Measurements from ENCODE around the gene FALEC. TPM values are rescaled to one million over a fixed set of nuclear protein-coding genes. Genes with fewer than 3 reads are reported as not detected.
"Not testable (repeated sequence)": the region's sequence is repeated elsewhere in the genome, so short reads cannot be mapped to it uniquely, and the experiment has no call there.

Gene FALEC
- total RNA-seq, 1 donor from 2014 or later: 1.9 TPM

GRCh38 chr1:150578272-150579109, 62.9 kb downstream of the FALEC start:
- no peaks in the 10 kb centered on the region for H3K27me3 Mint-ChIP-seq (ENCODE audit: low read depth)
- H3K27ac Mint-ChIP-seq: peak overlapping the region; percentile 98
- DNase-seq (ENCODE audit: low spot score in 2 of 2, unreplicated experiment in 2 of 2): peak in 1 of 2 experiments; percentile 50
- TF ChIP-seq CTCF (IDR thresholded peaks at IDR 0.05; ENCODE audit: unreplicated experiment): no peak
- H3K4me3 Mint-ChIP-seq: peak overlapping the region; percentile 98
- peaks cover 30% of the 10 kb centered on the region for H3K36me3 Mint-ChIP-seq
- no peaks in the 10 kb centered on the region for H3K9me3 Mint-ChIP-seq
- peaks cover 45% of the 10 kb centered on the region for H3K4me1 Mint-ChIP-seq

- TF ChIP-seq CTCF (IDR thresholded peaks at IDR 0.05; ENCODE audit: unreplicated experiment): no peak
- peak; percentile 75 to 88 for DNase-seq (ENCODE audit: low spot score in 2 of 2, unreplicated experiment in 2 of 2)
- H3K27ac Mint-ChIP-seq: peak within 1 kb of the TSS; percentile 98
- peaks cover 30% of the 10 kb centered on the region for H3K36me3 Mint-ChIP-seq
- H3K27me3 Mint-ChIP-seq (ENCODE audit: low read depth): no peaks in the 10 kb centered on the region
- no peaks in the 10 kb centered on the region for H3K9me3 Mint-ChIP-seq
- H3K4me3 Mint-ChIP-seq: peak within 1 kb of the TSS; percentile 98
- H3K4me1 Mint-ChIP-seq: peaks cover 44% of the 10 kb centered on the region
These were observed 63.8 kb downstream of the FALEC start, which contains the start of gene MCL1 for GRCh38 chr1:150579110-150579944. Gene MCL1, minus strand, starts transcription at chr1:150579610. Its CDS starts 80 bp downstream, at chr1:150579530.

GRCh38 chr1:150579945-150580642, 64.5 kb downstream of the FALEC start:
- peak overlapping the region; percentile 98 for H3K27ac Mint-ChIP-seq
- peak overlapping the region; percentile 98 for H3K4me3 Mint-ChIP-seq
- H3K36me3 Mint-ChIP-seq: peaks cover 26% of the 10 kb centered on the region
- no peak for DNase-seq (ENCODE audit: low spot score in 2 of 2, unreplicated experiment in 2 of 2)
- H3K4me1 Mint-ChIP-seq: peaks cover 36% of the 10 kb centered on the region
- no peak for TF ChIP-seq CTCF (IDR thresholded peaks at IDR 0.05; ENCODE audit: unreplicated experiment)
- no peaks in the 10 kb centered on the region for H3K9me3 Mint-ChIP-seq
- H3K27me3 Mint-ChIP-seq (ENCODE audit: low read depth): no peaks in the 10 kb centered on the region

GRCh38 chr1:150580966-150581365, 65.4 kb downstream of the FALEC start:
- H3K27ac Mint-ChIP-seq: peak overlapping the region; percentile 98
- peaks cover 27% of the 10 kb centered on the region for H3K4me1 Mint-ChIP-seq
- not testable (repeated sequence) for DNase-seq (ENCODE audit: low spot score in 2 of 2, unreplicated experiment in 2 of 2); H3K27me3 Mint-ChIP-seq (ENCODE audit: low read depth); H3K9me3 Mint-ChIP-seq
- peak overlapping the region; percentile 98 for H3K4me3 Mint-ChIP-seq
- H3K36me3 Mint-ChIP-seq: peaks cover 22% of the 10 kb centered on the region

- Mint-ChIP-seq H3K36me3 (peaks cover 19% of the 10 kb centered on the region), H3K4me1 (peaks cover 23% of the 10 kb centered on the region)
- not testable (repeated sequence) for H3K9me3 Mint-ChIP-seq; DNase-seq (ENCODE audit: low spot score in 2 of 2, unreplicated experiment in 2 of 2); H3K4me3 Mint-ChIP-seq; H3K27ac Mint-ChIP-seq; H3K27me3 Mint-ChIP-seq (ENCODE audit: low read depth)
These were observed 65.9 kb downstream of the FALEC start for GRCh38 chr1:150581437-150581836.

GRCh38 chr1:150581962-150582361, 66.4 kb downstream of the FALEC start:
- H3K36me3 Mint-ChIP-seq: peaks cover 15% of the 10 kb centered on the region
- H3K4me1 Mint-ChIP-seq: peaks cover 19% of the 10 kb centered on the region
- H3K27ac Mint-ChIP-seq; H3K9me3 Mint-ChIP-seq; H3K4me3 Mint-ChIP-seq; DNase-seq (ENCODE audit: low spot score in 2 of 2, unreplicated experiment in 2 of 2); H3K27me3 Mint-ChIP-seq (ENCODE audit: low read depth): not testable (repeated sequence)
